Right kidney (tissue), 1 donor: ENCODE measurements around the gene ELFN1.
"Not testable (repeated sequence)": the region's sequence is repeated elsewhere in the genome, so short reads cannot be mapped to it uniquely, and the experiment has no call there.

Experiments used
- DNase-seq: peaks from one replicate; pipeline ENCODE4 v3.0.0-alpha.2; 2016

Gene ELFN1

DNA sequence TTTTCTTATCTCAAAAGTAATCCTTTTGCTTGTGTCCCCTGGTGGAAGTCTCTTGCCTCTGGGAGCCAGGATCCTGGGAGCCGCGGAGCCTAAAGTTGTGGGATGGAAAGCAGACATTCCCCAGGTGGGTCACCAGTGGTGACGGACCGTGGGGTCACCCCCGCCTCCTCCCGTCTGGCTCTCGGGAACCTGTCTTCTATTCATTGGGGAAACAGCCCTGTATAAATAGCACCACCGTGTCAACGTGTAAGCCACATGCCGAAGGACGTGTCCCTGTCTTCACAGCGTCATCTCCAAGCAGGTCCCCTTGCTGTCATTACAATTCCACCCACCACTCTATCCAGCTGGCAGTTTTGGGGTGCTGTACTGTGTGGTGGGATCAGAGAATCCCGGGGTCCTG is 87.5 kb downstream of the ELFN1 start:
- no peak for DNase-seq

DNA sequence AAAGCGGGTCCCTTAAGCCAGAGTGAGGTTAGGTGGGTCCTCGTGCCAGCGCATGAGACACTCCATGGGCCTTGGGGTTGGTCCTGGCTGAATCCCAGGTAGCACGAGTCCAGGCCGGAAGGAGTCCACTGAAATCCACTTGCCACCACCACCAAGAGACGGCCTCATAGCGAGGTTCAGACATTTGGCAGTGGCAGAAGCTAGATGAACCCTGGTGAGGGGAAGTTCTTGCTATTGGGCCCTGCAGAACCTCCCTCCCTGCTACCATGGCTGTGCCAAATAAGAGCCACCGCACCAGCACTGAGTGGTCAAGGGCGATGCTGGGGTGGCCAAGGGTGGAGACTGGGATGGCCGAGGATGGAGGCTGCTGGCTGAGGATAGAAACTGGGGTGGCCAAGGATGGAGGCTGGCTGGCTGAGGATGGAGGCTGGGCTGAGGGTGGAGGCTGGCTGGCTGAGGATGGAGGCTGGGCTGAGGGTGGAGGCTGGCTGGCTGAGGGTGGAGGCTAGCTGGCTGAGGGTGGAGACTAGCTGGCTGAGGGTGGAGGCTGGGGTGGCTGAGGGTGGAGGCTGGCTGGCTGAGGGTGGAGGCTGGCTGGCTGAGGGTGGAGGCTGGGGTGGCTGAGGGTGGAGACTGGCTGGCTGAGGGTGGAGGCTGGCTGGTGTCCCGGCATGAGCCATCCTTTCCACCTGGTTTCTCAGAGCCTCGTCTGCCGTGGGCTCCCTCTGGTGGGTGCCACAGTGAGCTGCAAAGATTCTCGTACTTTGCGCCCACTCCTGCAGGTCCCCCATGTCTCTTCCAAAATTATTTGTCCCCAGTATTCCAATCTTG is 88.2 kb downstream of the ELFN1 start:
- no peak for DNase-seq

DNA sequence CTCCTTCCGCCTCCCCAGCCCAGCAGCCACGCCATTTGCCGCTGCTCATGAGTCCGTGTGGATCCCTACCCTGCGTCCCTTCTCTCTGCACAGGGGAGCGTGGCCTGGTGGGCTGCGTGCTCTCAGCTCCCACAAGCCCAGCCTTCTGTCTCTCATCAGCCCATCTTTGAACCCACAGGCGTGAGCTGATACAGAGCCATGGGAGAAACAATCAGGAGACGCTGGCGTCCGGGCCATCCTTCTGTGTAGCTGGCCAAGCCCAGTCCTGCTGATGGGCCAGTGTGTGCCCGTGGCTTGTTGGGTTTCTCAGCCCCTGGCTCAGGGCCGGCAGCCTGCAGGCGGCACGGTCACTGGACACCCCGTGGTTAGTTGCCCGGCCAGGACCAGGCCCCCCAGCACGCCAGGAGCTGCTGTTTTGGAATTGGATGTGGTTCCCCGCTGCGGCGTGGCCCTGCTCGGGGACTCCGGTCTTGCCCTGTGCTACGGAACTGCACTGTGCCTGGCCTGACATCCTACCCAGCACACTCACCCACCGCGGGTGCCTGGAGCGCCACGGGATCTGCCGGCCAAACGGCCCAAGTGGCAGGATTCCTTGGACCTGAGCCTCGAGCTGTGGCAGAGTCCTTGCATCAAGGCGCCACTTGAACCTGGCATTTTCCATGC is 88.9 kb downstream of the ELFN1 start:
- DNase-seq, result no peak

DNA sequence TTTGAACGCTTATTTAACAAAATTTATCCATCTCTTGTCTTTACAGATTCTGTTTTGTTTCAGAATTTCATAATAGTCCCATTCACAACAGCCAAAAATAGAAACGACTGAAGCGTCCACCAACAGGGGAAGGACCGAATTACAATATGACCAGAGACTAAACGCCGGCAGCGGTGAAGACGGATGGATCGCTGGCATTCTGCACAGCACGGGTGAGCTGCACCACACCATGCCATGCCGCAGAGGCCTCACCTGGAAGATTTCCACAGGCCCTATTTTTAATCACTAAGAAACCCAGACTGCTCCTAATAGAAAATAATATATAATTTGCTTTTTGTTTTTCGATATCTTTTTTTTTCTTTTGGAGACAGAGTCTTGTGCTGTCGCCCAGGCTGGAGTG is 91.0 kb downstream of the ELFN1 start:
- DNase-seq, result no peak

DNA sequence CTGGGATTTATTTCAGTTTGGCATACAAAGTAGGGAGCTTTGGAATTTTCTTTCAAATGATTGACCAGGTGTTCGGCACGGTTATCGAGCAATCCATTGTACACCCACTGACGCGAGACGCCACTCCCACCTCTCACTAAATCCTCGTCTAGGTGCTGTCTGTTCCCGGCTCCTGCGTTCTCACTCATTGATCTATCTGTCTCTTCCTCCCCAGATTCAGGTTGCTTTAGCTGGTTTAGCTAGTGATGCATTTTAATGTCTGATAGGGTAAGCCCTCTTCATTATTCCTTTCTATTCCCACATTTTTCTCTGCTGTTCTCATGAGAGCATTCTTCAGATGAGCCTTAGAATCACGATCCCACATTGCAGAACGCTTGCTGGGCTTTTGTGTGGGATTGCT is 91.7 kb downstream of the ELFN1 start:
- DNase-seq, result no peak

DNA sequence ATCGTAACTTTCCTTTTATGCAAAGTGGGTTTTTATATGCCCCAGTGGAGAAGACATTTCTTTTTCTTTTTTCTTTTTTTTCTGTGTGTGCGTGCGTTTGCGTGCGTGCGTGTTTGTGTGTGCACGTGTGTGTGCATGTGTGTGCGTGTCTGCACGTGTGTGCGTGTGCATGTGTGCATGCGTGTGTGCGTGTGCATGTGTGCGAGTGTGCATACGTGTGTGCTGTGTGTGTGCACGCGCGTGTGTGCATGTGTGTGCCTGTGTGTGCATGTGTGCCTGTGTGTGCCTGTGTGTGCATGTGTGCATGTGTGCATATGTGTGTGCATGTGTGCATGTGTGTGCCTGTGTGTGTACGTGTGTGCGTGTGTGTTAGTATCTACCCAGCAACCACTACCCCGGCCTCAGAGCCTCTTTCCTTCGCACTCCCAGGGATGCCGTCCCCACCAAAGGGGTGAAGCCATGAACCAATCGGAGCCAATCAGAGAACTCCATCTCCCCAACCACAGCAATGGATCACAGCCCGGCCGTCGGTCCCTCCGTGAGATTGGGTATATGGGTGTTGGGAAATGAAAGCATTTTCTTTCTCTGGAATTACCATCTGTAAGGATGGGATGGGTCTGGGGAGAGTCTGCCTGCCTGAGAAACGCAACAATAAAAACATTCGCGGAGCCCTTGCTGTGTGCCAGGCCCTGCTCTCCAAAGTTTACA is 92.3 kb downstream of the ELFN1 start:
- no peak for DNase-seq

DNA sequence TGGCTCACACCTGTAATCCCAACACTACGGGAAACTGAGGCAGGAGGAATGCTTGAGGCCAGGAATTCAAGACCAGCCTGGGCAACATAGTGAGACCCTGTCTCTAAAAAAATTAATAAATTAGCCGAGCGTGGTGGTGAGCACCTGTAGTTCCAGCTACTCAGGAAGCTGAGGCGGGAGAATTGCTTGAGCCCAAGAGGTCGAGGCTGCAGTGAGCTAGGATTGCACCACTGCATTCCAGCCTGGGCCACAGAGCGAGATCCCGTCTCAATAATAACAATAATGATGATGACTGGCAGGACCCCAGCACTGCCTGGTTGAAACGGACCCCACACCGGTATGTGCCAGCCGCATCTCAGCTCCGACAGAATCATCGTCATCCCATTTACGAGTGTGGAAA is 93.0 kb downstream of the ELFN1 start:
- DNase-seq, result no peak

DNA sequence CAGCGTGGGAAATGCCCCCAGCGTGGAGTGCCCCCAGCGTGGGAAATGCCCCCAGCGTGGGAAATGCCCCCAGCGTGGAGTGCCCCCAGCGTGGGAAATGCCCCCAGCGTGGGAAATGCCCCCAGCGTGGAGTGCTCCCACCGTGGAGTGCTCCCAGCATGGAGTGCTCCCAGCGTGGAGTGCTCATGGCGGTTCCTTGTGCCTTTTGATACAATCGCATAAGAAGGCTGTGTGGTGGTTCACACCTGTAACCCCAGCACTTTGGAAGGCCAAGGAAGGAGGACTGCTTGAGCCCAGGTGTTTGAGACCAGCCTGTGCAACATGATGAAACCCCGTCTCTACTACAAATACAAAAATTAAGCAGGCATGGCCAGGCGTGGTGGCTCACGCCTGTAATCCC is 93.8 kb downstream of the ELFN1 start:
- not testable (repeated sequence) for DNase-seq

DNA sequence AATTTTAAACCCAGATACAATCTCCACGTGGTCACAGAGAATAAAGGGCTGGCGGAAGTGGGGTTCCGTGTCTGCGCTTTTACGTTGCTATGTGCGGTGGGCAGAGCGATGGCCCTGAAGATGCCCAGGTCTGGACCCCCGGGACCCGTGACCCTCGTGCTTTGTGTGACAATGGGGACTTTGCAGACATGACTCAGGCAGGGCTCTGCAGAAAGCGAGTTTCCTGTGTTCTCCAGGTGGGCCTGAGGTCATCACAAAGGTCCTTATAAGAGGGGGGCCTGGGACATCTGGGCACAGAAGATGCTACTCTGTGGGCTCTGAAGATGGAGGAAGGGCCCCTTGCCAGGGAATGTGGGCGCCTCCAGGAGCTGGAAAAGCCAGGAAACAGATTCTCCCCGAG is 95.3 kb downstream of the ELFN1 start:
- no peak for DNase-seq

DNA sequence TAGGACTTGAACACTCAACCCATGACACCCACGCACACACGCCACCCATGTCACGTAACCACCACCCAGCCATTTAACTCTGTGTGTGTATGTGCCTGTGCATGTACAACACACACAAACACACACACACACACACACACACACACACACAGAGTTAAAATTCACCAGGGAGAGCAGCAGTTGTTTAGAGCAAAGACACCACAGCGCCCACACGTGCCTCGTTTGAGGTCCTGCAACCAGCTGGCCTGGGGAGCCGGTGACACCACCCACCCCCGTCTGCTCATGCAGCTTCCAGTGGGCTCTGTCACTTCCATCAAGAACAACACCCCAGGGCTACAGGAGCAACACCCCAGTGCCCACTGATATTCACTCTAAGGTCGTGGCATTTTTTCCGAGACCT is 97.4 kb downstream of the ELFN1 start:
- no peak for DNase-seq

DNA sequence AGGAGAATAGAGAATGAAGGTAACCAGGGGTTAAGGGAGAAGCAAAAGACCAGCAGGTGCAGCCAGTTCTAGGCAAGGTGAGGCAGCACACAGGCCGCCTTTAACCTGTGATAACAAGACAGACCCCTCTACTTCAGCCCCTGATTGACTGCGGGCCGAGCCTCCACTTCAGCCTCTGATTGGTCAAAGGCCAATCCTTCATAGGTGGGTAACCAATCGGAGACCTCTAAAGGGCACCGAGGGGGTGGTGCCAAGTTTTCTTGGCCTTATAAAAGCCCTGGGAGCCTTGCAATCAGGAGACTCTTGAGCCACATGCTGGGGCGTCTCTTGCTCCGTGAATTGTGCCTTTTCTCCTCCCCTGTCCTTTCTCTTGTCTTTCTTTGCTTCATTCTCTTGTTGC is 98.8 kb downstream of the ELFN1 start:
- no peak for DNase-seq

DNA sequence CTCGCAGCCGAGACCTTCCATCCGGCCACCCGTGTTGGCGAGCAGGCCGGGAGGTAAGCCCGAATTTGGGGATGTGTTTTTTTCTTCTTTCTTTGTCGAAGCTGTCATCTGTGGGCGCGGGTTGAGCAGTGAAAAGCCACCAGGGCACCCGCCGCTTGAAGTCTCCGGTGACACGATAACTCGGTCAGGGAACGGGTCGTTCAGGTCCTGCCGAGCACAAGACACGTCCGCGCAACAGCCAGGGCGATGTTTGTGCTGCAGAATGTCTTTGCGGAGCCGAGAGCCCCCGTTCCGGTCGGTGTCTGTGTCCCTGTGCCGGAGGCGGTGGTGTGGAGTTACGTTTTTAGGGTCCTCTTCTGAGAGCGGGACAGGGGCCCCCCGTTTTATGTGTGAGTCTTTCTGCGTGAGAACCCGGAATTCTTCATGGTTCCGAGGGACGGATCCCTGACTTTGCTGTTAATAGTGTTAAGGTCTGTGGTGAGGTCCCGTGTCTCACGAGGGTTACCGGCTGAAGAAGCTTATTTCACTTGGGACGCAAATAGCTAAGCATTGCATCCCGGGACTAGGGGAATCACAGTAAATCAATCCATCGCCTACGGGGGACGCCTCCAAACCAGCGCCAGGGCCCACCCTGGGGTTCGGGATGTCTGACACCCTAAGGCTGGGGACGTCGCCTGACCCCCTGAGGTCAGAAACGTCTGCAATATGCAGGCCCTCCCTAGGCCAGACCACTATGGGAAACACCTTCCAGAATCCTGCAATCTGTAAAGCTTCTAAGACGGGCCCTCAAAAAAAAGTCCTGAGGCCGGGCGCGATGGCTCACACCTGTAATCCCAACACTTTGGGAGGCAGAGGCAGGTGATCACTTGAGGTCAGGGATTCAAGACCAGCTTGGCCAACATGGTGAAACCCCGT is 99.5 kb downstream of the ELFN1 start:
- no peak for DNase-seq

DNA sequence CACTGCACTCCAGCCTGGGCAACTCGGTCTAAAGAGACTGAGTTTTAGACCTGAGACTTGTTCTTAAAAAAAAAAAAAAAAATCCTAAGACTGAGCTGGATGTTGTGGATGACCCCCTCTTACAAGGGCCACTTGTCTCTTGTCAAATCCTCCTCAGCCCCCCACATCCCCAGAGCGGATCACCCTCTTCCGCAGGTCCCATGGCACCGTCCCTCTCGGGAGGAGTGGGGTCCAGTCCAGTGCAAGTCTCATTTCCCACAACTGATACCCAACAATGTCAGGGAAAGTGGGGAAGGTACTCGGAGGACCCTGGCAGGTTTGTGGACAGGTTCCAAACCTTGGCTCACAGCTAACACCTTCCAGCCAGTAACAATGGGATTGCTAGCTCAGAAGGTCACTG is 100.3 kb downstream of the ELFN1 start:
- no peak for DNase-seq

DNA sequence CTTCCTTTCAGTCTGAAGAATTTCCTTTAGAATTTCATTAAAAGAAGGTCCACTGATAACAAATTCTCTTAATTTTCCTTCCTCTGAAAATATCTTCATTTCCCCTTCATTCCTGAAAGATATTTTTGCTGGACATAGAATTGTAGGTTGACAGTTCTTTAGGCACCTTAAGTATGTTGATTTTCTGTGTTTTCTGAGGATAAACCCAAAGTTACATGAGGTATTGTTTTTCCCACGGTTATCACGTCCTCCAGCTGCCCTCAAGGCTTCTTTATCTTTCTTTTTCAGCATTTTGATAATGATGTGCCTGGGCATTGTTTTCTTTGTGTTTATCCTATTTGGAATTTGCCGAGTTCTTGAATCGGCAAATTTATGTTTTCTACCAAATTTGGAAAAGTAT is 105.3 kb downstream of the ELFN1 start:
- no peak for DNase-seq

DNA sequence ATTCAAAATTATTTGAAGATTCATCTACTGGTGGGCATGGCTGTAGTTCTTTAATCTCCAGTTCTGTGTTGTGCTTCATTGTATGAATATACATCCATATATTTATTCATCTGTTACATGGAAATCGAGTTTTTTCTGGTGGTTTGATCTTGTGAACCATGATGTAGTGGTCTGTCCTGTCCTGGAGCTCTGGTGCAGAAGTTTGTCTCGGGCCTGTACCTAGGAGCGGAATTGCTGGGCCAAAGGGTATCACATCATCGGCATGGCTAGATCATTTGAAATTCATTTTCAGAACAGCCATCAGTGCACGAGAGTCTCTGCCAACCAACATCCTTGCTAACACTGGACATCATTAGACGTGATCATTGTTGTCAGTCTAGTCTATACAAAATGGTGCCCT is 107.0 kb downstream of the ELFN1 start:
- DNase-seq, result no peak

DNA sequence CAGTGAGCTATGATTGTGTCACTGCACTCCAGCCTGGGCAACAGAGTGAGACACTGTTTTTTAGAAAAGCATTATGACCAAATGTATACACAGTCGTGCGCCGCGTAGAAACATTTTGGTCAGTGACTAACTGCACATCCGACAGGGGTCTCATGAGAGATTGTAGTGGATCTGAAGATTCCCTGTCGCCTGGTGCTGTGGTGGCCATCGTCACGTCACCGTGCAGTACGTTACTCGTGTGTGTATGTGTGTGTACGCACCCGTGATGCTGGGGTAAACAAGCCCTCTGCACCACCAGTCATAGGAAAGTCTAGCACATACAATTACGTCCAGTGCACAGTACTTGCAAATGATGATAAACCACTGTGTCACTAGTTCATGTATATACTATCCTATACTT is 109.4 kb downstream of the ELFN1 start:
- no peak for DNase-seq

DNA sequence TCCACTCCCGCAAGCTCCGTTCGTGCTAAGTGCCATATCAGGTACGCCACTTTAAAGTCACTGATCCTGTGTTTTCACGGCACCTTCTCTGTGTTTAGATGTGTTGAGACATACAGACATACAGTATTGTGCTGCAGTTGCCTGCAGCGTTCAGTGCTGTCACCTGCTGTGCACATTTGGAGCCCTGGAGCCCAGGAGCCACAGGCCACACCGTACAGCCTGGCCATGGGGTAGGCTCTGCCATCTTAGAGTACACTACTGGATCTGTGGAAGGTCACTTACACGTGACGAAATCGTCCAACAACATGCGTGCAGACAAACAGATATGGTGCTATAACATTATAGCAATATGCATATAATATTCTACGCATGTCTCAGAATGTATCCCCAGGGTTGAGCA is 111.3 kb downstream of the ELFN1 start:
- DNase-seq, result no peak

DNA sequence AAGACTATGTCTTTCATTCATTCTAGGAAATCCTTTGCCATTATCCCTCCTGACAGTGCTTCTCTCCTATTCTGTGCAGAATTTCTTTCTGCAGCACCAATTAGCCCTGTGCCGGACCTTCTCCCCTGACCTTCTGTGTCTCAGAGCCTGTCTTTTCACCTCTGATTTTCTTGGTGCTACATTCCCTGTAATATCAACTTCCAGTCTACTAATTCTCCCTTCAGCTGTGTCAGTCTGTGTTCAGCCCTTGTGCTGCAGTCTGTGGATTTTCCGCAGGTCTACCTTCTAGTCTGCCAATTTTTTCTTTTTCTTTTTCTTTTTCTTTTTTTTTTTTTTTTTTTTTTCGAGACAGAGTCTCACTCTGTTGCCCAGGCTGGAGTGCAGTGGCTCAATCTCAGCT is 115.8 kb downstream of the ELFN1 start:
- no peak for DNase-seq

DNA sequence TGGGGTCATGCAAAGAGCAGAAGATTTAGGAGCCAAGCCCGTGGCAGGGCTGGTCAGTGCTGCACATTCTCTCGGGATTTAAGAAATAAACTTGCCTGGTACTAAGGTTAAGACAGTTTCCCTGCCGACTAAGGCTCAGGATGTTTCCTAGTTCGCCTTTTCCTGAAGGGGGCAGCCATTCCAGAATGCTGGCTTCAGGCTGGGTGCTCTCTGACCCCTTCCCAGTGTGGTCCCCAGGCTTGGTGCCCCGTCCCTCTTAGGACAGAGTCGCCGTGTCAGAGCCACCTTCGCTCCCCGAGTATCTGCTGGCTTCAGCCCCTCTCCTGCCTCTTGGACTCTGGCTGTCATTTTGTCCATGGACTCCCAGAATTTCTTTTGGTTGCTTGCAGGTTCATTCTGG is 117.2 kb downstream of the ELFN1 start:
- no peak for DNase-seq

DNA sequence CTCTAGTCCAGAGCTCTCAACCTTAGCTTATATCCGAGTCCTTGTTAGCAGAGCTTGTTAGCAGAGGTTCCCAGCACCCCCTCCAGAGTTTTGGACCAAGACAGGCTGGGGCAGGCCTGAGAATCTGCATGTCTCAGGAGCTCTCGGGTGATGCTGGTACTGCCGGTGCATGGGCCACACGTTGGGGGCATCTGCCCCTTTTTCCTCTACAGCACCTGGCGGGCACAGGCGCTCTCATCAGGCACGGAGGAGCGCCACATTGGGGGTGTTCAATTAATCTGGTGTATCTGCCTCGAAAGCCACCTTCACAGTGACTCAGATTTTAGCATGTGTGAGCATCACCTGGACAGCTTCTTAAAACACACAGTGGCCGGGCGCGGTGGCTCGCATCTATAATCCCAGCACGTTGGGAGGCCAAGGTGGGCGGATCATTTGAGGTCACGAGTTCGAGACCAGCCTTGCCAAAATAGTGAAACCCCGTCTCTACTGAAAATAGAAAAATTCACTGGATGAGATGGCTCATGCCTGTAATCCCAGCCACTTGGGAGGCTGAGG is 117.7 kb downstream of the ELFN1 start:
- no peak for DNase-seq

DNA sequence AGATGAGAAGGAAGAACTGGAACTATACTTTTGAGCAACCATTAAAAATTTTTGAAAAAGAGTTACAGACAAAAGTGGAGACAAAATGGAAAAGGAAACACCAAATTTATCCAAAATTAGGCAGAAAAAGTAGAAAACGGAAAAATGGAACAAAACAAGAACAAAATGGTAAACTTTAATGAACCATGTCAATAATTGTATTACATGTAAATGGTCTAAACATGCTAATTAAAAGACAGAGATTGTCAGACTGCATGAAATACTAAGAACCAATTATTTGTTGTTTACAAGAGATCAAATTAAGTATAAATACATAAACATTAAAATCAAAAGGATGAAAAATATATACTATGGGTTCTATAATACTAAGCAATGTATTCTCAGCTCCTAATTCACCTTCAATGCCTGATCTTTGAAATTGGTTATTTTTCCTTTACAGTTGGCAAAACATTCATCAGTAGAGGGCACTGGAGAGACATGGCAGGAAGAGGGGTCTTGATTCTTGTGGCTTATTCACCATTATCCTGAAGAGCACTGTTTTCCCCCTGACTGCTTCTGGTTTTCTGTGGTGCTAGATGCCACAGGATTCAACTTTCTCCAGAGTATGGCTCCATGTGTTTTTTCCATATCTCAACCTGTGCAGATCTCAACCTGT is 124.9 kb downstream of the ELFN1 start:
- DNase-seq, result no peak
